GM21717 (cell line): Measurements from ENCODE around the gene AFF4.

Experiments used
- ATAC-seq: cut with Tn5 transposase; IDR thresholded peaks from one replicate; pipeline ENCODE4 v1.9.1; 2021; ENCODE audit warnings: mild to moderate bottlenecking, moderate library complexity; ENCODE audit not compliant: unreplicated experiment

The AFF4 gene

GRCh38 chr5:132895719-132896305, 67.6 kb downstream of the AFF4 start:
- no peak for ATAC-seq

GRCh38 chr5:132890817-132891216, 72.6 kb downstream of the AFF4 start:
- ATAC-seq, result no peak

DNA sequence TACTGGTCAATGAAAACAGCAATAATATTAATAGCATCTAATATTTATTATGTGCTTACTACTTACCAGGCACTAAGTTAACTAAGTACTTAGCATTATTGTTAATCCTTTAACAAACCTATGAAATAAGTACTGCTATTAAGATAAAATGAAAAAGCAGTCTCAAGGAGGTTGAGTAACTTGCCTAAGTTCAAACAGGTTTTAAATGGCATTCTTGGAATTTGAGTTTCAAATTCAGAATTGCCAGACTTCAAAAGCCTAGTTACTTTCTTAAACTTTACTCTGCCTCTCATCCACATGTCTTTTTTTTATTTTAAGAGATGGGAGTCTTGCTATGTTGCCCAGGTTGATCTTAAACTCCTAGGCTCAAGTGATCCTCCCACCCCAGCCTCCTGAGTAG, 73.9 kb downstream of the AFF4 start:
- ATAC-seq, result no peak

DNA sequence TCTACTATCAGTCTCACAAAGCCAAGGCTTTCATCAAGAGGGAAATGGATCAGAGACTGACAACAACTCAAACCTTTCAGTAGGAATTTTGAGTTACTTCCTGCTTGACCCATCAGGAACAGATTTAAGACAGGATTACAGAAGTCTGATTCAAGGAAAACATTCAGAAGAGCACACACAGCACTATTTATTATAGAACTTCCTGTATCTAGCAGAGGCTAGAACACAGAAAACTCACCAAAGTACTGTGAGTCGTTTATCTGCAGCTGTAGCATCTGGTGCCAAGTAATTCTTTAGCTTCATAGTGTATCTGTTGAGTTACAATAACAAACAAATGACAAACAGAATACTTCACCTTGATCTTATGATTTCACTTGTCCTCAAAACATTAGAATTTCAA, 76.2 kb downstream of the AFF4 start:
- no peak for ATAC-seq

- no peak for ATAC-seq
Measured at GRCh38 chr5:132886064-132886823, 77.2 kb downstream of the AFF4 start.

GRCh38 chr5:132884548-132884947, 78.9 kb downstream of the AFF4 start:
- ATAC-seq, result no peak

DNA sequence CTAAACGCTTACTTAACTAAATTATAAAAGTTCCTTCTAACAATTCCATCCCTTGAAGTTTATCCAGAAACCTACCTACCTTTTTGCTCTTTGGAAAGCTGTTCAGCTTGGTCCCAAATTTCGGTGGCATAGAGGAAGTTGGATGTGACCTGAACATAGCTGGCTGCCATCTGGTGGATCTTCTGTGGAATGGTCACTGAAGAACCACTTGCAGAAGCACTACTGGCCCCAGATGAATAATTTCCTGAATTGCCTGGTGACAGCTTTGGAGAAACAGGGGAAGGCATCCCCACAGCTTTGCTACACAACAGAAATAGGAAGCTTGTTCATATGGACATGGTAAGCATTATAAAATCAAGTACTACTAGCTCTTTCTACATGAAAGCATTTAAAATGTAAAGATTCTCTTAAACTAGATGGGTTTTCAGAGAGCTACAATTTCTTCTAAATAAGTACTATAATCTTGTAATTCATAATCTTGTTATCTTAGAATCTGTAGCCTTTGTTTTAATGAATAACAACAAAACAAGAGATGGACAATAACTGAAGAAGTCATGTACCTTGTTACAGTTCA, 80.1 kb downstream of the AFF4 start:
- no peak for ATAC-seq

DNA sequence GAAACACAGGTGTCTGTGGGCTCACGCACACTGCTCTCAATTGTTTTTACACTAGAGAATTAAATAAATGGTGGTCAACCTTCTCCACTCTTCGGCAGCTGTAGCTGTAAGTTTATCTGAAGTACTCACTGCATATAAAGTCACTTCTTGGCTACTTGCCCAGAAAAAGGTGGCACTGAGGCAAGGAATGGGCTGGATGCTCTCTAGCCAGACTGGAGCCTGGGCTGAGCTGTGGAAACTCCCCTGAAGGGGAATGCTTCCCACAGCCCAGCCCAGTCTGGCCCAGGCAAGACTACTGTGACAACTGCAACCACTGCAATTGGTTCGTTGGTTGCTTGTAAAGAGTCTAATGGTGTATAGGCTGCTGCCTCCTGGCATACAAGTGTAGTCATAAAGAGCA, 85.5 kb downstream of the AFF4 start:
- no peak for ATAC-seq

GRCh38 chr5:132877466-132877865, 86.0 kb downstream of the AFF4 start:
- ATAC-seq, result no peak

- ATAC-seq, result no peak
Measured at GRCh38 chr5:132876020-132876759, 87.2 kb downstream of the AFF4 start.

- ATAC-seq, result no peak
Measured at GRCh38 chr5:132873930-132874271, 89.5 kb downstream of the AFF4 start.

GRCh38 chr5:132873119-132873929, 90.1 kb downstream of the AFF4 start, which contains the start of gene LEAP2:
LEAP2 (plus strand) TSS chr5:132873668; CDS start chr5:132873695, 27 bp downstream.
- ATAC-seq, result no peak

- ATAC-seq, result no peak
Measured at GRCh38 chr5:132872788-132873118, 90.7 kb downstream of the AFF4 start.

- no peak for ATAC-seq
Measured at GRCh38 chr5:132871459-132872284, 91.8 kb downstream of the AFF4 start.

DNA sequence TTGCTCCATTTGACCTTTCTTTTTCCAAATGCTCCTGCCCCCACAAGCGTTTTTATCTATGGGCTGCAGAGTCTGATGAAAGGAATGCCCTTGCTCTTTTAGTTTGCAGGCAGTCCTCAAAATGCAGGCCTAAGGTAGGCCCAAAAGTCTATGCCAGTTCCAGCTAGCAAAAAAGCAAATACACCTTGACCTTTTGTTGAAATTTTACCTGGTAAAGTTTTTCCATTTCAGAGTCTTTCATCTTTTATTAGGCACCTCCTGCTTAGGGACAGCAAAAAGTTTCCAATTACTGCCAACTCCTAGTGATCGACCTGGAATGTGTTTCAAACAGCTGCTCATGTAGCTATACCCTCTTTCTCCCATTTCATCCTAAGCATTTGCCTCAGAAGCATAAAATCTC, 92.6 kb downstream of the AFF4 start:
- no peak for ATAC-seq

GRCh38 chr5:132868754-132869153, 94.7 kb downstream of the AFF4 start:
- ATAC-seq, result no peak

GRCh38 chr5:132867046-132867451, 96.4 kb downstream of the AFF4 start:
- peak; percentile 19 for ATAC-seq

DNA sequence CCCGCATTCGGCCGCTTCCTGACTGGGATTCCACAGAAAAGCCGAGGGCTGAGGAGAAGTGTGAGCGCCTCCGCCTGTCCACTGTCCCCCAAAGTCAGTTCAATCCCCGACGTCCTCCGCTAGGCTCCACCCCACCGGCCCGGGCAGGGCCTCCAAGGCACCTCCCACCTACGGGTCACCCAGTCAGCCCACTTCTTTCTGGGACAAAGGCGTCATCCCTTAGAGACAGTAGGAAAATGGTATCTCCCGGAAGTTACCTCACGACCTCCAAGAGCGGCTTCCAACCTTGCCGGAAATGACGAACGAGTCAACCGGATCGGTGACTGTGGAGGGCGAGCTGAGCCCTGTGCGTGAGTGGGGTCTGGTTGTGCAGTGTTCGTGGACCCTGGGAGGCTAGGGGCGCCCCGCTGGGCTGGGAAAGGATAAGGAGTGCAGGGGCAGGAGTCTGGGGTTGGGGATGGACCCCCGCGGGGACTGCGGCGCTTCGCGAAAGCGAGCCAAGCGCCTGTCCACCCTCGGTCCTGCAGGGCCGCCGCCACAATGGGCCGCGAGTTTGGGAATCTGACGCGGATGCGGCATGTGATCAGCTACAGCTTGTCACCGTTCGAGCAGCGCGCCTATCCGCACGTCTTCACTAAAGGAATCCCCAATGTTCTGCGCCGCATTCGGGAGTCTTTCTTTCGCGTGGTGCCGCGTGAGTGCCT, 96.9 kb downstream of the AFF4 start, which contains the start of the genes GDF9 and UQCRQ:
TSS of gene GDF9 (minus strand) at position 128 of the 704 bp plus-strand sequence. CDS start 1,936 bp downstream, outside the sequence.
TSS of gene UQCRQ (plus strand) at position 301 of the 704 bp plus-strand sequence. CDS start at position 541, 240 bp downstream.
- ATAC-seq, result peak; percentile 98

- peak; percentile 26 for ATAC-seq
Measured at GRCh38 chr5:132865668-132866341, 97.6 kb downstream of the AFF4 start.
